KMS-11 (cell line): ENCODE measurements around the gene SCAPER.

ENCODE experiments used
- H2AFZ ChIP-seq: fragments of 200-600 bp; sonication (generic); 2 replicates; pipeline ENCODE4 v1.6.1; 2016; ENCODE audit warnings: antibody characterized with exemption, mixed run types, low read depth
- H3K27ac ChIP-seq: fragments of 200-600 bp; sonication (generic); 2 replicates; pipeline ENCODE4 v1.6.1; 2016; ENCODE audit warnings: mild to moderate bottlenecking, mixed run types
- H3K27me3 ChIP-seq: fragments of 200-600 bp; sonication (generic); 2 replicates; pipeline ENCODE4 v1.6.1; 2017; ENCODE audit warnings: mild to moderate bottlenecking, low read depth, mixed run types, moderate library complexity; ENCODE audit not compliant: insufficient read depth
- H3K36me3 ChIP-seq: fragments of 200-600 bp; sonication (generic); 2 replicates; pipeline ENCODE4 v1.6.1; 2017; ENCODE audit warnings: mild to moderate bottlenecking, mixed run types; ENCODE audit not compliant: insufficient read depth
- H3K4me1 ChIP-seq: fragments of 200-600 bp; sonication (generic); 2 replicates; pipeline ENCODE4 v1.6.1; 2016; ENCODE audit warnings: mild to moderate bottlenecking, low read depth, mixed run types; ENCODE audit not compliant: poor library complexity, severe bottlenecking
- H3K4me2 ChIP-seq: fragments of 200-600 bp; sonication (generic); 2 replicates; pipeline ENCODE4 v1.7.0; 2016; ENCODE audit warnings: mild to moderate bottlenecking, mixed run types
- H3K4me3 ChIP-seq: fragments of 200-600 bp; sonication (generic); IDR thresholded peaks from 2 replicates; pipeline ENCODE4 v1.6.1; 2017; ENCODE audit warnings: low read depth, low read length, mixed read lengths; ENCODE audit not compliant: insufficient read depth
- H3K79me2 ChIP-seq: fragments of 200-600 bp; sonication (generic); 2 replicates; pipeline ENCODE4 v1.6.1; 2016; ENCODE audit warnings: low read depth, mixed run types; ENCODE audit not compliant: insufficient read depth
- H3K9ac ChIP-seq: fragments of 200-600 bp; sonication (generic); 2 replicates; pipeline ENCODE4 v1.6.1; 2016; ENCODE audit warnings: mild to moderate bottlenecking, mixed run types
- H4K20me1 ChIP-seq: fragments of 200-600 bp; sonication (generic); 2 replicates; pipeline ENCODE4 v1.6.1; 2016; ENCODE audit warnings: mild to moderate bottlenecking, mixed run types; ENCODE audit not compliant: insufficient read depth
- CTCF ChIP-seq: fragments of 200-600 bp; sonication (generic); conservative IDR thresholded peaks from 2 replicates; pipeline ENCODE4 v1.6.1; 2017; ENCODE audit warnings: low read depth, mild to moderate bottlenecking, antibody characterized with exemption, low read length, moderate library complexity, mixed read lengths

Gene SCAPER

GRCh38 chr15:76625267-76625666 is 279.9 kb downstream of the SCAPER start:
- no peaks in the 10 kb centered on the region for H4K20me1 ChIP-seq
- H2AFZ ChIP-seq, result no peak overlapping the region
- TF ChIP-seq CTCF, result no peak

GRCh38 chr15:76614725-76615124 is 290.4 kb downstream of the SCAPER start:
- Histone ChIP-seq H3K4me2 (no peak overlapping the region), H2AFZ (no peak overlapping the region), H3K4me3 (no peak overlapping the region), H3K79me2 (no peaks in the 10 kb centered on the region), H3K4me1 (peaks cover 4% of the 10 kb centered on the region), H3K27ac (no peak overlapping the region), H3K27me3 (no peaks in the 10 kb centered on the region), H4K20me1 (no peaks in the 10 kb centered on the region), H3K9ac (no peak overlapping the region), H3K36me3 (no peaks in the 10 kb centered on the region)
- TF ChIP-seq CTCF, result no peak

More at GRCh38 chr15:76625267-76625666, 279.9 kb downstream of the SCAPER start:
- Histone ChIP-seq H3K4me3 (no peak overlapping the region), H3K79me2 (no peaks in the 10 kb centered on the region), H3K27ac (no peak overlapping the region), H3K9ac (no peak overlapping the region), H3K4me1 (no peaks in the 10 kb centered on the region), H3K27me3 (no peaks in the 10 kb centered on the region), H3K36me3 (no peaks in the 10 kb centered on the region), H3K4me2 (no peak overlapping the region)

GRCh38 chr15:76588811-76589747 is 316.1 kb downstream of the SCAPER start:
- Histone ChIP-seq H3K79me2 (no peaks in the 10 kb centered on the region), H3K27ac (no peak overlapping the region), H3K9ac (no peak overlapping the region), H3K4me1 (no peaks in the 10 kb centered on the region), H3K27me3 (no peaks in the 10 kb centered on the region), H3K36me3 (no peaks in the 10 kb centered on the region), H2AFZ (no peak overlapping the region), H3K4me2 (no peak overlapping the region), H4K20me1 (no peaks in the 10 kb centered on the region), H3K4me3 (no peak overlapping the region)
- no peak for TF ChIP-seq CTCF

GRCh38 chr15:76585576-76585897 is 319.6 kb downstream of the SCAPER start:
- Histone ChIP-seq H3K4me2 (no peak overlapping the region), H3K36me3 (no peaks in the 10 kb centered on the region; the same call in 1 of the 2 replicates), H3K27ac (no peak overlapping the region), H3K4me1 (no peaks in the 10 kb centered on the region), H3K27me3 (no peaks in the 10 kb centered on the region), H2AFZ (no peak overlapping the region), H3K4me3 (no peak overlapping the region), H3K9ac (no peak overlapping the region), H4K20me1 (no peaks in the 10 kb centered on the region), H3K79me2 (no peaks in the 10 kb centered on the region)
- TF ChIP-seq CTCF, result no peak
